A172 (cell line): Measurements from ENCODE around the gene PXDC1. TPM values are rescaled to one million over a fixed set of nuclear protein-coding genes. Genes with fewer than 3 reads are reported as not detected.
A peak's percentile ranks its signal among the peaks of the same experiment; 100 is the strongest.

ENCODE experiments used
- DNase-seq: peaks from one replicate; pipeline ENCODE4 v3.0.0-alpha.2; 2015; ENCODE audit warnings: low spot score
- total RNA-seq: library from RNA; depleted of rRNA; stranded (reverse); fragments of >200 nt; shearing (Covaris generic); gene quantifications from 2 replicates; pipeline ENCODE4 v1.2.3, GENCODE V29; 2014; rRNA removed

Gene PXDC1
- 38.6 and 50.8 TPM in 2 replicates for total RNA-seq

GRCh38 chr6:3751077-3751729 is at the start of gene PXDC1:
Gene PXDC1, minus strand, starts transcription at chr6:3751713. Its CDS starts 182 bp downstream, at chr6:3751531.
- DNase-seq: peak; percentile 18

- DNase-seq: no peak
Observed at GRCh38 chr6:3800850-3801591, 49.5 kb upstream of the PXDC1 start.

- DNase-seq: no peak
Observed at GRCh38 chr6:3799719-3800118, 48.2 kb upstream of the PXDC1 start.

GRCh38 chr6:3798055-3798919 is 46.8 kb upstream of the PXDC1 start:
- DNase-seq: peak; percentile 84

GRCh38 chr6:3797231-3798054 is 45.9 kb upstream of the PXDC1 start:
- DNase-seq: peak; percentile 94

GRCh38 chr6:3796719-3797041 is 45.2 kb upstream of the PXDC1 start:
- DNase-seq: no peak

- DNase-seq: no peak
Observed at GRCh38 chr6:3795836-3796718, 44.6 kb upstream of the PXDC1 start.

GRCh38 chr6:3794092-3794491 is 42.6 kb upstream of the PXDC1 start:
- DNase-seq: no peak

GRCh38 chr6:3793545-3793944 is 42.0 kb upstream of the PXDC1 start:
- DNase-seq: no peak

GRCh38 chr6:3791526-3792203 is 40.2 kb upstream of the PXDC1 start:
- DNase-seq: no peak

GRCh38 chr6:3789896-3790558 is 38.5 kb upstream of the PXDC1 start:
- no peak for DNase-seq

- DNase-seq: peak; percentile 41
Observed at GRCh38 chr6:3789018-3789895, 37.7 kb upstream of the PXDC1 start.

GRCh38 chr6:3788408-3789017 is 37.0 kb upstream of the PXDC1 start:
- DNase-seq: no peak

GRCh38 chr6:3786141-3786540 is 34.6 kb upstream of the PXDC1 start:
- no peak for DNase-seq

- no peak for DNase-seq
Observed at GRCh38 chr6:3785745-3786098, 34.2 kb upstream of the PXDC1 start.

- DNase-seq: no peak
Observed at GRCh38 chr6:3784885-3785744, 33.6 kb upstream of the PXDC1 start.

GRCh38 chr6:3784423-3784822 is 32.9 kb upstream of the PXDC1 start:
- DNase-seq: no peak
